Left colon (tissue), 2 donors: ENCODE results near the gene TBC1D19. TPM values are rescaled to one million over a fixed set of nuclear protein-coding genes. Genes with fewer than 3 reads are reported as not detected.
"Not testable (repeated sequence)": the region's sequence is repeated elsewhere in the genome, so short reads cannot be mapped to it uniquely, and the experiment has no call there.

Experiments
- ATAC-seq: fragments of 200-7000 bp; cut with Tn5 transposase; one replicate; pipeline ENCODE4 v1.9.1; 2020; ENCODE audit warnings: mild to moderate bottlenecking, moderate library complexity
- DNase-seq, 2 donors: peaks; one replicate each; pipeline ENCODE4 v3.0.0-alpha.2; 2020
- intact Hi-C, 2 donors: fragments of 100-400 bp; cut with DNase I in 1 of 2; cut with micrococcal nuclease in 1 of 2; formaldehyde crosslinking; loops; one replicate each; pipeline versions ENCODE4 v1.11.2 to v1.14.0; 2022; cut with DNase I, micrococcal nuclease
- long read RNA-seq: library from polyadenylated mRNA; unstranded; transcript quantifications from one replicate; pipeline ENCODE4 v2.0.0, GENCODE V29; 2021
- total RNA-seq, 2 donors: library from RNA; stranded (reverse); fragmentation: NEBNext Ultra II Directional; extraction: Animal tissue kit (Norgen Biotek cat#: 25700); gene quantifications; one replicate each; pipeline ENCODE4 v1.2.1, GENCODE V29; 2021
- donor health status: DM: no; HTN: no; CAD: no.
- donor health status: DM: yes; HTN: yes; CAD: no.

The TBC1D19 gene
- total RNA-seq, result 1 to 10 TPM; 2.9 to 4.6 TPM
- long read RNA-seq, partial matches to known transcripts, result 0 of 3 reads
- long read RNA-seq, other reads (novel, unspliced or antisense), result 1 of 3 reads

GRCh38 chr4:26583865-26584652 lies at the start of gene TBC1D19:
Gene TBC1D19, plus strand, starts transcription at chr4:26584084. Its CDS starts 110 bp downstream, at chr4:26584194.
- intact Hi-C loops, result no loop called here
- DNase-seq, result peak; percentile 89
- ATAC-seq, result peak; percentile 100

- intact Hi-C loops, result no loop called here
- DNase-seq (no peak), ATAC-seq (no peak)
Observed at GRCh38 chr4:26542991-26543390, 40.9 kb upstream of the TBC1D19 start.

- ATAC-seq (no peak), DNase-seq (no peak)
- intact Hi-C loops, result no loop called here
Observed at GRCh38 chr4:26544421-26544820, 39.5 kb upstream of the TBC1D19 start.

GRCh38 chr4:26548379-26548778 lies 35.5 kb upstream of the TBC1D19 start:
- ATAC-seq, intact Hi-C loops, DNase-seq: not testable (repeated sequence)

- ATAC-seq (no peak), DNase-seq (no peak)
- intact Hi-C loops, result loop anchor here in 1 of 2 donors (5.0 kb wide), 1 partner anchor 420 kb away; no protein-coding TSS in a partner anchor
Observed at GRCh38 chr4:26557164-26557563, 26.7 kb upstream of the TBC1D19 start.

DNA sequence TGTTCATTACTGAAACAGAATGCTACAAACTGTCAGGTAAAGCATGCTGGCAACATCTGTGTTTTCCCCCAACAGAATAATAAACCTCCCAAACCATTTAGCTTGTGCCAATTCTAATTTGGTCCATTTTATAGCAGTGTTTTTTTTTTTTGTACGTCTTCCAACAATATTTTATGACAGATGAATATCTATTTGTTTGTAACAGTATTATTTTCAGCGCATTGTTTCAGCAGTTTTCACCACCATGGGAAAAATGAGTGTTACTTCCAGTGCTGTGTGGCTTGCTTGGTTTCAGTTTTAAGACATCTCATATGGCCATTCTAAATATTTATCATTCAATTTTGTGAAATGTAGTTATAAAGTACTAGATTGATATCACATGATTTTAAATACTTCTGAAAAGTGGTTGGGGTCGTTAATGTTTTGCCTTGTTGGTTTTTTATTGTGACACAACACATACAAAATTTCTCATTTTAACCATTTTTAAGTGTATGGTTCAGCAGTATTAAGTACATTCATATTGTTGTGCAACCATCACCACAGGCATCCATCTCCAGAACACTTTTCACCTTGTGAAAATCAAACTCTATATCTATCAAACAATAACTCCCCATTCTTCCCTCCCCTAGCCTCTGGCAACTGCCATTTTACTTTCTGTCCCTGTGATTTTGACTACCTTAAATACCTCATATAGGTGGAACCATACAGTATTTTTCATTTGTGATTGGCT lies 25.6 kb upstream of the TBC1D19 start:
- intact Hi-C loops, result loop anchor here in 1 of 2 donors (5.0 kb wide), 1 partner anchor 419 kb away; no protein-coding TSS in a partner anchor
- ATAC-seq (no peak), DNase-seq (no peak)

DNA sequence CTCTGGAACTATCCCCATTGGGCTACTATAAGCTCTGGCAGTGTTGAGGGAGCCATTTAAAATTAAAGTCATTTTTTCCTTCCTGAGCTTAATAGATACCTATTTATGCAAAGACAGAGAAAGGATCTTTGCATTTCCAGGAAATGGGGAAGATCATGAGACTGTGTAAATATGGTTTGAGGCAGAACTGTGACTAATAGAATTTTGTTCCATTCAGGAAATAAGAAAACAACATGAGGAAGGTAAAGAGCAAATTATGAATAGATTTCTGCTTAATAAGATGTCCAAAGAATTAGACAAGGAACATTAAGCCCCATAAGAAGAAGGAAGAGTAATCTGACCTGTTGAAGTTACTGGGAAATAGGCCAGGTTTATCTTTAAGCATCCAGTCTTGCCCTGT lies 17.8 kb upstream of the TBC1D19 start:
- intact Hi-C loops, result no loop called here
- ATAC-seq (no peak), DNase-seq (no peak)

GRCh38 chr4:26568446-26568994 lies 15.4 kb upstream of the TBC1D19 start:
- ATAC-seq, result no peak
- intact Hi-C loops, result no loop called here

DNA sequence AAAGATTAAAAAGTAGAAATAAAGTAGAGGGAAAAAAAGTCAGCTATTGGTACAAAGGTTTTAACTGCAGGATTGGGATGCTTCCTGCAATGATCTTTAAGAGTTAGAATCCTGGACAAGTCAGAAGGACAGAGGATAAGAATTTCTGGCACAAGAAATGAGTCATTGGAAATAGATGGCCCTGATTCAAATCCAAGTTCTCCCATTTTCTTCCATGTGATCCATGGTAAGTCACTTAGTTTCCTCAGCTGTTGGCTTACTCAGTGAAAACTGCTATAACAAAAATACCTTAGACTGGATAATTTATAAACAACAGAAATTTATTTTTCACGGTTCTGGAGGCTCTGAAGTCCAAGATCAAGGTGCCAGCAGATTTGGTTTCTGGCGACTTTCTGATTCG lies 13.3 kb upstream of the TBC1D19 start:
- ATAC-seq, result no peak
- DNase-seq, result no peak
- intact Hi-C loops, result no loop called here

More at GRCh38 chr4:26568446-26568994, 15.4 kb upstream of the TBC1D19 start:
- DNase-seq, result no peak

DNA sequence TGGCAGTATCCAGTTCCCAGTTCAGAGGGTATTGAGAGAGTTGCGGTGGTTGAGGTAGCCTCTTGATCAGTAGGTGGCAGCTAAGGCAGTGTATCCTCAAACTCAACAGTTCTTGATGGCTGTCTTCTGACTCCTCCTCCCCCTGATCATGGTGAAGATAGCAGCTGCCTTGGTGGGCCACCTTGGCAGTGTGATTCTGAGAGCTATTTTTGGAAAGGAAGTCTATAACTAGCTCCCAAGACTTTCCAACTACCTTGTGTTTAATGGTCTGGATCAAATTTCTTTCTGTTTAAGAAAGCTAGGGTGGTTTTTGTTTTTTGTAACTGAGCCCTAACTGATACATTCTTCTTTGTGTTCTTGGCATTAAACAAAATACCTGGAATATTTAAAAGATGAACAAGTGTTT lies 10.5 kb upstream of the TBC1D19 start:
- DNase-seq (no peak), ATAC-seq (no peak)
- intact Hi-C loops, result no loop called here

GRCh38 chr4:26574563-26574962 lies 9.3 kb upstream of the TBC1D19 start:
- intact Hi-C loops, result no loop called here
- DNase-seq, result no peak
- ATAC-seq, result no peak

GRCh38 chr4:26576231-26576739 lies 7.6 kb upstream of the TBC1D19 start:
- DNase-seq (peak in 1 of 2 donors; percentile 9), ATAC-seq (no peak)
- intact Hi-C loops, result no loop called here

DNA sequence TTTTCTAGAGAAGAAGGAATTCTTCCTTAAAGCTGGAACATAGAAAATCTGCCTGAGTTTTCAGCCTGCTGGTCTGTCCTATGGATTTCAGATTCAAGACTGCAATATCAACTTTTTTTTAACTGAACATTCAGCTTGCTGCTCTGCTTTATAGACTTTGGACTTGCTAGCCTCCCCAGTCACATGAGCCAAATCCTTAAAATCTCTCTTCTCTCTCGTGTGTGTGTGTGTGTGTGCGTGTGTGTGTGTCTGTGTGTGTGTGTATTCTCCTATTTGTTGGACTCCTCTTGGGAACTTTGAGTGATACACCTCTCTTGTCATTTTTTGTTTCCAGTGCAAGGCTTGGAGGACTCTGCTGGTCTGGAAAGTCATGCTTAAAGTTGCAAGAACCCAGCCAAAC lies 6.8 kb upstream of the TBC1D19 start:
- intact Hi-C loops, result no loop called here
- ATAC-seq (no peak), DNase-seq (no peak)

GRCh38 chr4:26579169-26579568 lies 4.7 kb upstream of the TBC1D19 start:
- no peak for ATAC-seq

GRCh38 chr4:26581341-26581740 lies 2.5 kb upstream of the TBC1D19 start:
- ATAC-seq, intact Hi-C loops, DNase-seq: not testable (repeated sequence)

More at GRCh38 chr4:26579169-26579568, 4.7 kb upstream of the TBC1D19 start:
- no peak for DNase-seq
- intact Hi-C loops, result no loop called here

DNA sequence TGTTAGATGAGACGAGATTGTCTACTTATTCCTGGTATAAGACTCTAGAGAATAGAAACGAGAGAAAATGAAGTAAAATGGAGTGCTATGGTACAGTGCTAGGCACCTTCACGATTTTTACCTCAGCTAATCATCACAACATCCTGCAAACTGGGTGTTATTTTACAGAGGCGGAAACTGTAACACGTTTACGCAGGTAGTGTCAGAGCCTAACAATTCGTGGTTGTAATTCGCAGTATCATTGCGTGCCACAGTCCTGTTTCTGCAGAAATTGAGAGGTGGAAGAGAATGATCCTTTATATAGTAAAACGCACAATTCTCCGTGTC lies 383 bp upstream of the TBC1D19 start:
- intact Hi-C loops, result no loop called here
- DNase-seq (no peak), ATAC-seq (peak; percentile 80)

GRCh38 chr4:26584725-26585124 lies 841 bp downstream of the TBC1D19 start:
- ATAC-seq (no peak), DNase-seq (no peak)
- intact Hi-C loops, result no loop called here

DNA sequence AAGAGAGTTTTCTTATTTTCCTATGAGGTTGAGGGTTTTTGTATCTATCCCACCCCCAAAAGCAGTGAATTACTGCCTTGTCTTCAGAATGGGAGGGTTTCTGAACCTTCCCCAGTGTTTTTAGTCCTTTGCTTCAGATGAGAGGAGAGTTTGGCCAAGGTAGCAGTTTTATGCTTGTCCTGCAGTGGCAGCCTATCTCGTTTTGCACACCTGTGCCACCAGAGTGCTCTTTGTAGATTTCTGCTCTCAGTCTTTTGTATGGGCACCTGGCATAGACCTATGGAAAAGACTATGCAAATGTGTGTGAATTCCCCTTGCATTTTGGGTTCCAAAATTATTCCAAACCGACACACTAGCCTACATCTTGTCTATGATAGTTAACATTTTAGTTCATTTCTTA lies 5.8 kb downstream of the TBC1D19 start:
- intact Hi-C loops, result no loop called here
- ATAC-seq (no peak), DNase-seq (no peak)

- intact Hi-C loops, result no loop called here
- DNase-seq, result no peak
- ATAC-seq, result no peak
Observed at GRCh38 chr4:26590639-26591038, 6.8 kb downstream of the TBC1D19 start.
